HG03520 (cell line): ENCODE measurements around the gene NIPAL4.
"Not testable (repeated sequence)": the region's sequence is repeated elsewhere in the genome, so short reads cannot be mapped to it uniquely, and the experiment has no call there.

ENCODE experiments used
- ATAC-seq: cut with Tn5 transposase; IDR thresholded peaks from one replicate; pipeline ENCODE4 v1.9.1; 2021; ENCODE audit warnings: mild to moderate bottlenecking, moderate library complexity; ENCODE audit not compliant: unreplicated experiment

NIPAL4 gene

DNA sequence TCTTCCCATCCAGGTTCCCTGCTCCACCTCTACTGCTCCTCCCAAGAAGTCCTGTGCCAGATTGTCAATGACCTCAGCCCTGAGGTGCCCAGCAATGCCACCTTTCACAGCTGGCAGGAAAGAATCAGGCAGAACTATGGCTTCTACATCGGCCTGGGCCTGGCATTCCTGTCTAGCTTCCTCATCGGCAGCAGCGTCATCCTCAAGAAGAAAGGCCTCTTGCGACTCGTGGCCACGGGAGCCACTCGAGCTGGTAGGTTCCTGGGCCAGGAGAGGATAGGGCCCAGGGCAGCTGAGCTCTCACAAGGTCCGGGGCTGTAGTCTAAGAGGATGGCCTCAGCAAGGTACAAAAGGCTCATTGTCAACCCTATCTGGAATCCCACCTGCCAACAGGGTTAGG, 3.1 kb downstream of the NIPAL4 start:
- no peak for ATAC-seq

DNA sequence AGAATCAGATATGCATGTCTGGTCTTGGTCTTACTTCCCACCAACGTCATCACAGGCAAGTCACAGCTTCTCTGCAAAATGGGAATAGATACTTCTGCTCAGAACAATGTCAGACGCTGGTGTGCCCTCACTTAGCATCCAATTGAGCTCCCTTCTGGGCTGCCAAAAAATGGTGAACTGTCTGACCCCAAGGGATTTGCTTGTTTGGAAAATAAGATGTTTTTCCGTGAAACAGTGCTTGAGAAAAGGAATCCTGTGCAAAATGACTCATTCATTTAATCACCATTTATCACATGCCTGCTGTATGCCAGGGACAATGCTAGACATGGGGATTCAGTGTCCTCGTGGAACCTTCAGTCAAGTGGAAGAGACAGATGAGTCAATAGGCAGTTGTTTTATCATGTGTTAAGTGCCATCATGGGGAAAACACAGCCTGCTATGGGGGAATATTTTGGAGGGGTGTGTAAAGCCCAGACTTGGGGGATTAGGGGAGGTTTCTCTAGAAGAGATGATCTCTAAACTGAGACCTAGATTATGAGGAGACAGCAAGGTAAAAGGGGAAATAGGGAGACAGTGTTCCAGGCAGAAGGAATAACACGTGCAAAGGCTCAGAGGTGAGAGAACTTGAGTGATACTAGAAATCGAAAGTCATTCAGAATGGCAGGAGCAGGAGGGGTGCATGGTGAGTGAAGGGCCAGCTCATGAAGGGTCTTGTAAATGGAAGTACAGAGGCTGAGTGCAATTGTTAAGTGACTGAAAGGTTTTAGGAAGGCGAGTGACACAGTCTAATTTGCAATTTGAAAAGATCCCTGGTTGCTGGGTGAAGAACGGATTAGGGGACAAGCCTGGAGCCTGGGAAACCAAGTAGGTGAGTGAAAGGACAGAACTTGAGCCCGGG, 3.9 kb downstream of the NIPAL4 start:
- no peak for ATAC-seq

DNA sequence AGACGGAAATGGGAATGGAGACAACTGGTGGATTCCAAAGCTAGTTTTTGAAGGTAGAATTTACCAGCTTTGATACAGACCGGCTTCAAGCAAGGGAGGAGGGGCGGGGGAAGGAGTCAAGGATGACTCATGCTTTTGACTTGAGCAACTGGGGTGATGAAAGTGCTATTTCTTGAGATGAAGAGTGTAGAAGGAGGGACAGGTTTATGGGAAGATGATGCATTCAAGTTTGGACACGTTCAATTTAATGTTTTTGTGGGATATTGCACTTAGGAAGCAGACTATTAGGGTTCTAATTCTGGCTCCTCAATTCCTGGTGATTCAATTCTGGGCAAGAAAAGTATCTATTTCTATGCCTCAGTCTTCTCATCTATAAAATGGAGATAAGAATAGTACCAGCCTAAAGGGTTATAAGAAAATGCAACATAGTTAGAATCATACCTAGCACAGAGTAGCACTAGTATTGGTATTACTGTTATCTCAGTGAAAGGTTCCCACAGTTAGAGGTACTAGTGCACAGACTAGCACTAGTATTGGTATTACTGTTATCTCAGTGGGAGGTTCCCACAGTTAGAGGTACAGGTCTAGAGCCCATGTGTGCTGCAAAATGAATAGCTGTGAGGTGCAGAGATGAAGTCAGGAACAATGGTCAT, 4.6 kb downstream of the NIPAL4 start:
- peak; percentile 99 for ATAC-seq

DNA sequence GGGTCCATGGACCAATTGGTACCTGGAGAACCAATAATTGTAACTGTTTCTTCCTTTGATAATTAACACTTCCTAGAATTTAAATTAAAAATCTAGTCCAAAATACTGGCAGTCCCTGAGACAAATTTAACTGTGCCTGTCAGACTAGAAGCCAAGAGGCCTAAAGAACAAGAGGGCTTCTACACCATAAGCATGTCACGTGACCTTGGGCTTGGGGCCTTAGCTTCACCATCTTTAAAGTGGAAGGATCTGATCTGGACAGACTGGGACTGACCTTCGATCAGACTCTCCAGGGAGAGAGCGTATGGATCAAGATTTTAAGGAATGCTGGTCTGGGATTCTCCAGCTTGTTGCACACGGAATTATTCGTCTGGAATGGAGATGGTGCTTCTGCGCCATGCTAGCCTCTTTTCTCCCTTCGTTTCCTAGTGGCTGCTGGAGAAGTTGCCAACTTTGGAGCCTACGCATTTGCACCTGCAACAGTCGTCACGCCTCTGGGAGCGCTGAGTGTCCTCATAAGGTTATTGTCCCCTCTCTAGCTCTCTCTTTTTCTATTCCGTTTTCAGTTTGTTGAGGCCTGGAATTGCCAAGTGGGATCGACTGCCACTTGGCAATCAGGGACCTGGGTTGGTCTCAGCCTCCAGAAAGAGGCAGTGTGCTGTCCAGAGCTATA, 8.4 kb downstream of the NIPAL4 start:
- no peak for ATAC-seq

DNA sequence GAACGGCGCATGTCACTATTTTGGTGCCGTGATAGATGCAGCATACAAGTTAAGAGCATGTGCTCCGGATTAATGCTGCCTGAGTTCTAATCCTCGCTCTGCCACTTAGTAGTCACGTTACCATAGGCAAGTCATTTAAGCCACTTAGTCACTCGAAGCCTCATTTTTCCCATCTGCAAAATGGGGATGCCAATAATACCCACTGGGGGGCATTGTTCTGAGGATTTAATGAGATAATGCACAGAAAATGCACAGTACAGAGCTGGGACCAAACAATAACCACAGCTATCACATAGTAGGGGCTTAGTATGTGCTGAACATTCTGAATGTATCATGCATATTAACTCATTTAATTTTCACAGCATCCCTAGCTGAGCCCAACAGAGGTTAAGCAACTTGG, 9.1 kb downstream of the NIPAL4 start:
- no peak for ATAC-seq

DNA sequence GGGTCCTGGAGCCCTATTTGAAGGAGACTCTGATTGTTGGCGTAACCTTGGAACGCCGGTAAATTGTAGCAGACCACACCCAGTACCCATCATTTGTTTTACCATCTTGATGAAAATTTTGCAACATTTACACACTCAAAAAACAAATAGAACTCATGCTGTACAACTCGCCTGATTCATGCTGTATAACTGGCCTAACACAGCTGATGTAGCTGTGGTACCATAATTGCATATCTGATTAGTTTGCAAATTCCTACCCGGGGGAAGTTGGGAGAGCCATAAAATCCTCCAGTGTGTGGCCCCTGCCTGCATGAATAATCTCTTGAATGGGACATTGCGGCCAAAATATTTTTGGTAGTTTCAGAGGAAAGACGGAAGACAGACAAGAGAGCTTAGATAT, 9.7 kb downstream of the NIPAL4 start:
- no peak for ATAC-seq

DNA sequence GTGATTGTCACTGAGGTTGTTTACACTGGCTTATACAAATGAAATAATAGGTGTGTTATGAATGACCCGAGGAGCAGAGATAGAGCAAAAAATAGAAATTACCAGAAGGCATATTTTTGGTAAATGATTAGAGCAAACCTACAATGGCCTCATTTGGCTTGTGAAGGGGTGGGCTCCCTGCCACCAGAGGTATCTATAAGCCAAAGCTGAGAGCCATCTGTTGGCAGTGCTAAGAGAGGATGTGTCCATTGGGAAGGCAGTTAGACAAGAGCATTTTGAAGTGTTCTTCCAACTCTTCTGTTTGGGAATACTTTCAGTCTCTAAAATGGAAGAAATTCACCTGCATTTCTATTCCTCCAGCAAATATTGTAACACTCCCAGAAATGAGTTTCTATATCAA, 10.6 kb downstream of the NIPAL4 start:
- no peak for ATAC-seq

DNA sequence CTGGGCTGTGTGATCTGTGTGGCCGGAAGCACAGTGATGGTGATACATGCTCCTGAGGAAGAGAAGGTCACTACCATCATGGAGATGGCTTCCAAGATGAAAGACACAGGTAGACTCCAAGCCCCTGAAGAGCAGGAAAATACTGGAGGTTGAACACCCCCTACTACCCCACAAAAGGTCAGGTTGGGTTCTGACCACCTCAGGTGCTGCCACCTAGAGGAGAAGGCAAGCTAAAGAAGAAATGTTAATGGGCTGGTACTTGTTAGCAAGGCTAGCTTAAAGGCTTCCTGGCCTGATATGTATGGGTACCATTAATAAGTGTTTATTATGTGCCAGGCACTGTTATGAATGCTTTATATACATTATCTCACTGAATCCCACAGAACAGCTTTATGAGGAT, 11.7 kb downstream of the NIPAL4 start:
- ATAC-seq, result no peak

DNA sequence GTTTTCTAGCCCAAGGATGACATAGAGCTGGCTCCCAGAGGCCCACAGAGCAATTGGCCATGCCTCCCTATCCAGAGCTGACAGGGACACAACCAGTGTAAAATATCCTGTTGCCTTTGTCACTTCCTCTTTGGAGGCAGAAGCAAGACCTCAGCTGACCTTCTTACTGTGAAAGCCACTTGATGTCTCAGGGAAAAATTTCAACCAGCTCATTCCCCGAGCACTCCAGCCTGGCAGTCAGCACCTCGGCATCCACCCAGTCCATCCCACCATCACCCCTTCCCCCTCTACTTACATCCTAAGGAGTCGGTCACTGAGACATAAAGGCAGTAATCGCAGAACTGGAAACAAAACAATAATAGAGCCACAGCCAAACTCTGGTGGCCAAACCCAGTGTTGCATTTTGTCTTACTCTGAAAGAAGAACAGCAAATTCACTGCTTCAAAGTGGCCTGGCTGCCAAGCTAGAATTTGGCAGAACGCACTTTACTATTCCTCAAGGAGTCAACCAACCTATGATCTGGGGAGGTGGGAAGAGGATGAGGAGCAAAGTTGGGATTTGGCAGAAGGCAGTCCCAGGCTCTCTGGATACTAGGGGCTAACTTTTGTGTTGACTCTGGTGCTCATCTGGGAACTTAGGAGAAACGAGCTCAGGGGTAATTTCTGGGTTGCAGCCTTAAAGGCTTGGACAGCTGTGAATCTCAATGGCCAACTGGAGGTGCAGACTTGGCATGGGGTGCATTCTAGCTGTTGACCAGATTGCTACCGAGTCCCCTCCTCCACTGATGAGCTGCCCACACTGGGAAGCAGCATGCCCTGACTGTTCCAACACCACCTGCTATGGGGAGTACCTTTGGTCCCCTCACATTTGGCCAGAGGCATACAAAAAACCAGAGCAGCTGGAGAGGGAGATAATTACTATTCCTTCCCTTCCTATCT, 13.6 kb downstream of the NIPAL4 start:
- no peak for ATAC-seq

DNA sequence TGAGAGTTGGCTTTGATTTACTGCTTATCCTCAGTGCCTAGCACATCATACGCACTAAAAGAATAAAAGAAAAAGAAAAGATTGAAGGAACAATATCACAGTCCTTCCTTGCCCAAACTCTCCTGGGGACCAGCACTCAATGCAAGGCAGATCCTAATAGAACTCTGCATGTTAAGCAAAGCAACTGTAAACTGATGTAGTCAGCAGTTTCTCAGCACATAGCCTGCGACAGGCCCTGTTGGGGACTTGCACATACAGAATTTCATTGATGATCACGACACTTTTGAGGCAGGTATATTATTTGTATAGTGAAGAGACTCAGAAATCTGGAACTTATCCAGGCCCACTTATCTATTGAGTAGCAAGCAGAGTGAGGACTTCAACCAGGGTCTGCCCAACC, 15.4 kb downstream of the NIPAL4 start:
- no peak for ATAC-seq

DNA sequence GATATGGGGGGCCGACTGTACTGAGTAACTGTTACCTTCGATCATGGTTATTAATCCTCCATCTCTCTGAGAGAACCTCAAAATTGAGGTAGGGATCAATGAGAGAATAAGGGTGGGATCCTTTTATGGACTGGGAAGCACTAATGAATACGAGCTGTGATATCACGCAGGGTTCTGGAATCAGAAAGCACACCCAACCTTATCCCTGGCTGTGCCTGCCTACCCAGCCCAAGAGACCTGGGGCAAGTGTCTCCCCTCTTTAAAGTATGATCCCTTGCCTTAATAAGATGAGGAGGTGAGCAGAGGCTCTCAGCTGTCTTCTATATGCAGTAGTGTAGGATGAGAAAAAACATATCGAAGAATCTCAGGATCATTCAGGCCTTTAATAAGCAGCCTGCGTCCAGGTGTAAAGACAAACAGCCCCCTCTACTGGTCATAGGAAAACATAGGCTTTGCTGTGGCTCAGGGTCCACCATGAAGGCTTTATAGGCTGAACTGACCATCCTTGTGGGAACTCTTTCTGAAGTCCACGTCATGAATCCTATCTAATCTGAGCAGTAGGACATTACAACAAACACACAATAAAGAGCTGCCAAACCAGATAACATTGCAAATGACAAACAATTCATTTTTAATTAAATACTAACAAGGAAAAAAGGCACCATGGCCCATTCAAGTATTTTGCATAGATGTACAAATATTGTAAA, 16.8 kb downstream of the NIPAL4 start:
- peak; percentile 44 for ATAC-seq

DNA sequence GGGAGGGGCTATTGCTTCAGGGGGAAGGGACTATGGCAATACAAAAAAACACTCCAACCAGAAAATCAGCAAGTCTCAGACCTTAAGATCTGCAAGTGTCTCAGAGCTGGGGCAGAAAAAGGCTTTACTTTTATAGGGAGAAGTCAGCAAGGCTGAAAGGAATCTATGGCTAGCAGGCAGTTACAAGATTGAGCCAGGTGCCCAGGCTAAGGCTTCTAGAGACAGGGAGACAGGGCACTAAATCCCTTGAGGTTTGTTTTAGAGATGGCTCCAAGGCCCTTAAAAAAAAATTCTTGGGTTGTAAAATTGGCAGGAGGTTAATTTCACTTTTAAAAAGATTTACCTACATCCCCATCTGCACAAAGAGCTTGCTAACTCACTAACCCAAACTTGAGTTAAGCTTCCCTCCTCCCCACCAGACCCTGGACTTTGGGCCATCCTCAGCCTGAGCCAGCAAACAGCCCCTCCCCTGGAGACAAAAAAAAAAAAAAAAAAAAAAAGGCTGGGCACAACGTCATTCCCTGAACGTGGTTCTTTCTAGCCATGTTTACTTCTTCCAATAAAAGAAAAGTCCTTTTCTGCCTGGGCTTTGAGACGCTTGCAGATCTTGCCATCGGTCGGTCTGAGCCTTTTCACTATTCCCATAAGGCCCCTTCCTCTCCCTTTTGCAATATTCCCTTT, 17.9 kb downstream of the NIPAL4 start:
- no peak for ATAC-seq

DNA sequence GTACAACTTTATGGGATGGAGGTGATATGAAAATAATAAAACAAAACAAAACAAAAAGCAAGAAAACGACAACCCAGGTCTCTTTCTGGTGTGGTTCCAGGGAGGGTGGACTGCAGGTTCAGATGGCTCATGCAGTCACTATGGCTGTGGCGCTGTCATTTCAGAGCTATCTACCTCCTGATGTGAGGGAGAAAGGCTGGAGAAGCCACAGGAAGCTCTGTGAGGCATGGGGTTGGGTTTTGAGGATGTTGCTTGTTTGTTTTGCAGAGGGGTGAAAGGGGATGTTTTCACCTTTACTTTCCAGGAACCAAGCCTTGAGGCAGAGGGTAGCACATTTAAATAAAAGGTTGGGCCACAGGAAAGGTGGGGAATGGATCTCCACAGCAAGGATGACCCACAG, 18.7 kb downstream of the NIPAL4 start:
- no peak for ATAC-seq

DNA sequence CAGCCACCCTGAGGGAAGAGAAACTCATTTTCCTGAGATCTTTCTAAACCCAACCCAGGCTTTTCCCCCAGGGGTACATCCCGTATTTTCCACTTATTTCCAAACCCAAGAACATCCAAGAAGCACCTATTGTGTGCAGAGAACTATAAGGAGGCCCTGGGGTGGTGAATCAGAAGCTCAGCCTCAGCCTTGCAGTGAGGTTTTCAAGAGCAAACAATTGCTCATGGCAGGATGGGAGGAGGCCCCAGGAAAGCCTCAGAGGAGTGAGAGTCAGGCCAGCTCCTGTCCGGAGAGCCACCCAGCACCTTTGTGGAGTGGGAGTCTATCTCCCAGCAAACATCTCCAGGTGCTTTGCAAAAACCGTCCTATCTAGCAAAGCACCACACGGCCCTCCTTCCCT, 19.2 kb downstream of the NIPAL4 start:
- no peak for ATAC-seq

DNA sequence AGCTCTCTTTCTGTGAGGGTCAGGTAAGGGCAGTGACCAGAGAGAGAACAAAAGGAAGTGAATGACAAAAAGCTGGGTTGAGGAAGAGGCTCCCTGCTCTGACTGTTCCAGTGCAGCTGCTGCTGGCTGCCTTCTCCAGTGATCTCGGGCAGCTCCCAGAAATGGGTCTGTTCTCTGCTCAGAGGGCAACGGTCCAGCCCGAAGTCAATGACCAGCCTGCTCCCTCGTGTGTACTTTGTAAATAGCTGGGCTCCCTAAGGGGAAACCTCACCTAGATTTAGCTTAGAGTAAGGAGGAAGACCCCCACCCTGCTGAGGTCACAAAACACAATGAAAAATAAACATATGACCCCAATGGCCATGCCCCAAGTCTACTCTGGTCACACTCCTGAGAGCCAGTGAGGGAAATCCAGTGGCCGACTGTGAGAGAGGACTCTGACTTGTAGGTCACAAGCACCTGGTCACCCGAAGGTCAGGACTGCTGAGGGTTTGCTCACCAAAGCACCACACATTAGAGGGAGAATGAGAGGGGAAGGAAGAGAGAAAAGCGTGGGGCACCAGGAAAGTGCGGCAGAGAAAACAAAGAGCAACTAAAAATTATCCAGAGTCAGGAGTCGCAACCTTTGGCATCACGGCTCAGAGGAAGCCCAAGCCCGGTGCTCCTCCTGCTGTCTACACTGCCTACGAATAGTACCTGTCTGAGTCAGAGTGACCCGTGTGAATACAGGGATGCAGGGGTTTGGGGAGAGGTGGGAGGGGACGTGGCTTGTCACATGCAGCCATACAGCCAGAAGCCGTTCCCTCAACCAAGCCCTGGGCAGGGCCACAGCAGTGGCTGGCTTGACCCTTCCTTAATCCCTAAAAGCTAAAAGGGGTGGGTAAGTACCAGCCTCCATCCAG, 19.8 kb downstream of the NIPAL4 start:
- ATAC-seq, result no peak

DNA sequence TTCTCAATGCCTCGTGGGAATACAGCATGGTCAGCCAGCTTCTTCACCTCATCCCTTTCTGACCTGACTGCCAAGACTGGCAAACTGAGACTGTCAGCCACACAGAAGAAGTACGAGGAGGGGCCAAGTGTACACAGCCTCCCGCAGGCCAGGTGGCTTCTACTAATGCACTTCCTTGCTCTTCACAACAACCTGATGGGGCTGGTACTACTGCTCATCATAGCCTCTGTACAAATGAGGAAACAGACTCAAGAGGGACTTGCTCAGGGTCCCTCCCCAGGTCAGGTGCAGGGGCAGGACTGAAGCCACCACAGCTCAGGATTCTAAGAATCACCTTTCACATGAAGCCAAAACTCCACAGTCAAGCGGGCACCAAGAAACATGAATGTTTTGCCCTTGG, 21.3 kb downstream of the NIPAL4 start:
- ATAC-seq, result no peak

DNA sequence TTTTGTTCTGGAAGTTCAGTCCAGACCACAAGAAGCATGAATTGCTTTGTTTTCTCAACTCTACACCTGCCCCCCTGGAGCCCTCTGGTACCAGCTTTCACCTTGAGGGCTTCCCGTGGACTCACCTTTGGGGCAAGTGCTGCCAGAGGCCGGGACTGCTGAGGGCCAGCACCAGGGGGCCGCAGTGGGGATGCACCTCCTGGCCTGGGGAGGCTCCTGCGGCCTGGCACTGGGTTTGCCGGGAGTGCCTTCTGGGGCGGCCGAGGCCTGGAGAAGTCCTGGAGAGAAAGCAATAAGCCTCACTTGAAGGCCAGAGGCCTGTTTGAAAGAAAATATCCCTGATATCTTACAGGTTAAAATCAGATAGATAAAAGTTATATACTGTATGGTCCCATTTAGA, 21.7 kb downstream of the NIPAL4 start:
- no peak for ATAC-seq

DNA sequence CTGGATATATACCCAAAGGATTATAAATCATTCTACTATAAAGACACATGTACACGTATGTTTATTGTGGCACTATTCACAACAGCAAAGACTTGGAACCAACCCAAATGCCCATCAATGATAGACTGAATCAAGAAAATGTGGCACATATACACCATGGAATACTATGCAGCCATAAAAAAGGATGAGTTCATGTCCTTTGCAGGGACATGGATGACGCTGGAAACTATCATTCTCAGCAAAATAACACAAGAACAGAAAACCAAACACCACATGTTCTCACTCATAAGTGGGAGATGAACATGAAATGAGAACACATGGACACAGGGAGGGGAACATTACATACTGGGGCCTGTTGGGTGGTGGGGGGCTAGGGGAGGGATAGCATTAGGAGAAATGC, 22.7 kb downstream of the NIPAL4 start:
- not testable (repeated sequence) for ATAC-seq

DNA sequence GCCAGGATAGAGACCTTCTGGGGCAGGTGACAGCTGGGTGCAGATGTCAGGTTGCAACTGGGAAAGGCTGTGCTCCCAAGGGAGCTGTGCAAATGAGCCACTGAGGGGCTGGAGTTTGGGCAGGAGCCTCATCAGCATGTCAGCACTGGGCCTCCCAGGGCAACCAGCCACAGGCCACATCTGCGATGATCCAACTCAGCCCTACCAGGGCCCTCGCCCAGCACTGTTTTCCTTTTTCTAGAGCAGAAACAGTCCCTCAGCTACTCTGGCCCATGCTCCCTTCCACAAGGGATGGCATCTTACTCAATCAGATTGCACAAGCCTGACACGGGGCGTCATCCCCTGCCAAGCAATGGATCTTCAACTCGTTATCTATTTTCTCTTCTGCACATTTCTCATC, 24.8 kb downstream of the NIPAL4 start:
- ATAC-seq, result no peak
